Breast epithelium (tissue), 4 donors: Measurements from ENCODE around the gene CD72. TPM values are rescaled to one million over a fixed set of nuclear protein-coding genes. Genes with fewer than 3 reads are reported as not detected.
"Not testable (repeated sequence)": the region's sequence is repeated elsewhere in the genome, so short reads cannot be mapped to it uniquely, and the experiment has no call there.

Experiments
- DNase-seq, 2 donors: peaks; one replicate each; pipeline ENCODE4 v3.0.0-alpha.2; 2019; ENCODE audit warnings: low spot score in 2 of 2
- H3K27ac ChIP-seq, 2 donors: fragments of 200-600 bp; sonication (generic) in 1 of 2; one replicate each; pipeline ENCODE4 v1.5.1; 2016 to 2019; ENCODE audit warnings: mild to moderate bottlenecking in 1 of 2
- H3K27me3 ChIP-seq, 2 donors: fragments of 200-600 bp; sonication (generic) in 1 of 2; one replicate each; pipeline versions ENCODE4 v1.5.1 to v1.6.0; 2017 to 2019; ENCODE audit warnings: control low read depth in 1 of 2, mild to moderate bottlenecking in 1 of 2
- H3K36me3 ChIP-seq: fragments of 200-600 bp; one replicate; pipeline ENCODE4 v1.5.1; 2019
- H3K4me1 ChIP-seq, 2 donors: fragments of 200-600 bp; sonication (generic); one replicate each; pipeline ENCODE4 v1.5.1; 2016 to 2019; ENCODE audit warnings: control low read depth in 1 of 2
- H3K4me3 ChIP-seq, 3 donors: fragments of 200-600 bp; sonication (generic); 1 replicate in 2 of 3; 2 replicates in 1 of 3; pipeline ENCODE4 v1.5.1; 2016 to 2019; ENCODE audit warnings: mild to moderate bottlenecking in 3 of 3, moderate library complexity in 2 of 3
- H3K9me3 ChIP-seq, 2 donors: fragments of 200-600 bp; sonication (generic) in 1 of 2; one replicate each; pipeline ENCODE4 v1.5.1; 2016 to 2019; ENCODE audit warnings: control low read depth in 1 of 2
- CTCF ChIP-seq, 3 donors: fragments of 450-650 bp; IDR thresholded peaks; one replicate each; pipeline ENCODE4 v1.5.1; 2016 to 2017; ENCODE audit warnings: antibody characterized with exemption in 3 of 3, mild to moderate bottlenecking in 3 of 3, moderate library complexity in 3 of 3
- POLR2A ChIP-seq: fragments of 450-650 bp; IDR thresholded peaks from one replicate; pipeline ENCODE4 v1.6.1; 2016; ENCODE audit warnings: antibody characterized with exemption, mild to moderate bottlenecking, moderate library complexity
- POLR2AphosphoS5 ChIP-seq, 3 donors: sonication (generic); formaldehyde crosslinking; IDR thresholded peaks; one replicate each; pipeline ENCODE4 v1.6.1; 2017; ENCODE audit warnings: antibody characterized with exemption in 3 of 3
- intact Hi-C: fragments of 100-400 bp; cut with DNase I; formaldehyde crosslinking; loops from one replicate; pipeline ENCODE4 v1.15.1; 2023; ENCODE audit warnings: low total_unique reads
- total RNA-seq, 3 donors: library from RNA; depleted of rRNA; stranded (reverse); fragments of >200 nt; gene quantifications; one replicate each; pipeline ENCODE4 v1.1.0, GENCODE V29; 2016

Gene CD72
- total RNA-seq, 3 donors from 2014 or later: 3.6 to 6.4 (median 5.1) TPM

GRCh38 chr9:35615981-35616680 lies 2.1 kb downstream of the CD72 start:
- intact Hi-C loops: no loop called here
- no peak for DNase-seq
- Histone ChIP-seq H3K27ac (no peak overlapping the region), H3K4me1 (no peaks in the 10 kb centered on the region), H3K36me3 (no peaks in the 10 kb centered on the region), H3K4me3 (no peak overlapping the region), H3K27me3 (no peaks in the 10 kb centered on the region), H3K9me3 (no peaks in the 10 kb centered on the region)
- no peak for TF ChIP-seq POLR2A
- no peak for TF ChIP-seq CTCF (IDR thresholded peaks at IDR 0.05)
- TF ChIP-seq POLR2AphosphoS5 (IDR thresholded peaks at IDR 0.05): no peak

GRCh38 chr9:35612843-35613242 lies 5.4 kb downstream of the CD72 start:
- no peaks in the 10 kb centered on the region for H3K4me1 ChIP-seq
- H3K27me3 ChIP-seq: no peaks in the 10 kb centered on the region
- H3K27ac ChIP-seq: no peak overlapping the region
- intact Hi-C loops: no loop called here
- TF ChIP-seq POLR2AphosphoS5 (IDR thresholded peaks at IDR 0.05) (no peak), CTCF (IDR thresholded peaks at IDR 0.05) (no peak), POLR2A (no peak)
- H3K9me3 ChIP-seq: no peaks in the 10 kb centered on the region
- no peak for DNase-seq
- peaks cover 9% of the 10 kb centered on the region for H3K36me3 ChIP-seq
- H3K4me3 ChIP-seq: no peak overlapping the region

- H3K4me1 ChIP-seq, H3K36me3 ChIP-seq, H3K27me3 ChIP-seq, intact Hi-C loops, H3K9me3 ChIP-seq, DNase-seq, H3K27ac ChIP-seq, H3K4me3 ChIP-seq: not testable (repeated sequence)
Measured at GRCh38 chr9:35612066-35612465, 6.1 kb downstream of the CD72 start.

- TF ChIP-seq CTCF (IDR thresholded peaks at IDR 0.05) (peak; percentile 33 to 49 (median 36)), POLR2A (no peak)
- peaks cover 9% of the 10 kb centered on the region for H3K36me3 ChIP-seq
- H3K27ac ChIP-seq: no peak overlapping the region
- no peak for DNase-seq
- no peaks in the 10 kb centered on the region for H3K27me3 ChIP-seq
- no peaks in the 10 kb centered on the region for H3K9me3 ChIP-seq
- H3K4me3 ChIP-seq: no peak overlapping the region
- intact Hi-C loops: no loop called here
- peaks cover 2 to 5% of the 10 kb centered on the region in 2 donors for H3K4me1 ChIP-seq
Measured at GRCh38 chr9:35611230-35611797, 6.9 kb downstream of the CD72 start.

GRCh38 chr9:35609820-35610163 lies 8.4 kb downstream of the CD72 start:
- intact Hi-C loops: loop anchor here (5.0 kb wide), 1 partner anchor 43 kb away; the partner anchor contains the start of gene SIT1
- no peak overlapping the region for H3K4me3 ChIP-seq
- no peak for DNase-seq
- peaks cover 9% of the 10 kb centered on the region for H3K36me3 ChIP-seq
- peak overlapping the region in 1 of 2 donors; percentile 12 for H3K27ac ChIP-seq
- TF ChIP-seq POLR2AphosphoS5 (IDR thresholded peaks at IDR 0.05): no peak
- no peak for TF ChIP-seq POLR2A
- TF ChIP-seq CTCF (IDR thresholded peaks at IDR 0.05): no peak
- peaks cover 5 to 10% of the 10 kb centered on the region in 2 donors for H3K4me1 ChIP-seq
- no peaks in the 10 kb centered on the region for H3K27me3 ChIP-seq
- H3K9me3 ChIP-seq: no peaks in the 10 kb centered on the region
